H1 (cell line): ENCODE data around the gene ODR4.

Source experiments
- CBX5 ChIP-seq: fragments of 300-800, 300-1000 bp; sonication (generic); IDR thresholded peaks from 2 replicates; pipeline ENCODE4 v1.7.1; 2016; ENCODE audit warnings: antibody characterized with exemption, low read length, low read depth
- TF ChIP-seq, protein P1 (sequence below), 3 experiments: IDR thresholded peaks; 1 replicate in 2 of 3; 2 replicates in 1 of 3; pipeline versions ENCODE4 v1.5.1 to v1.6.1; 2011; ENCODE audit warnings: low read length in 3 of 3, mild to moderate bottlenecking in 3 of 3, inconsistent platforms in 2 of 3, low read depth in 1 of 3, moderate library complexity in 1 of 3; ENCODE audit not compliant: insufficient read depth in 1 of 3; ENCODE audit errors: control extremely low read depth in 1 of 3

- no peak for TF ChIP-seq CBX5
- TF ChIP-seq, protein P1, sequence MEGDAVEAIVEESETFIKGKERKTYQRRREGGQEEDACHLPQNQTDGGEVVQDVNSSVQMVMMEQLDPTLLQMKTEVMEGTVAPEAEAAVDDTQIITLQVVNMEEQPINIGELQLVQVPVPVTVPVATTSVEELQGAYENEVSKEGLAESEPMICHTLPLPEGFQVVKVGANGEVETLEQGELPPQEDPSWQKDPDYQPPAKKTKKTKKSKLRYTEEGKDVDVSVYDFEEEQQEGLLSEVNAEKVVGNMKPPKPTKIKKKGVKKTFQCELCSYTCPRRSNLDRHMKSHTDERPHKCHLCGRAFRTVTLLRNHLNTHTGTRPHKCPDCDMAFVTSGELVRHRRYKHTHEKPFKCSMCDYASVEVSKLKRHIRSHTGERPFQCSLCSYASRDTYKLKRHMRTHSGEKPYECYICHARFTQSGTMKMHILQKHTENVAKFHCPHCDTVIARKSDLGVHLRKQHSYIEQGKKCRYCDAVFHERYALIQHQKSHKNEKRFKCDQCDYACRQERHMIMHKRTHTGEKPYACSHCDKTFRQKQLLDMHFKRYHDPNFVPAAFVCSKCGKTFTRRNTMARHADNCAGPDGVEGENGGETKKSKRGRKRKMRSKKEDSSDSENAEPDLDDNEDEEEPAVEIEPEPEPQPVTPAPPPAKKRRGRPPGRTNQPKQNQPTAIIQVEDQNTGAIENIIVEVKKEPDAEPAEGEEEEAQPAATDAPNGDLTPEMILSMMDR (IDR thresholded peaks at IDR 0.05; ENCODE audit: control extremely low read depth in 1 of 3, insufficient read depth in 1 of 3, low read depth in 1 of 3, low read length in 3 of 3) = no peak
Observed at GRCh38 chr1:186461014-186461413, 85.4 kb downstream of the ODR4 start, which contains the start of gene PDC.
